ENCODE results near the gene KLF17. TPM values are rescaled to one million over a fixed set of nuclear protein-coding genes. Genes with fewer than 3 reads are reported as not detected.

The KLF17 gene
- total and polyA plus RNA-seq, 2 of the 8 experiments (the other 6 are each of a cell fraction or from before 2014, with no cell fraction given): not detected

DNA sequence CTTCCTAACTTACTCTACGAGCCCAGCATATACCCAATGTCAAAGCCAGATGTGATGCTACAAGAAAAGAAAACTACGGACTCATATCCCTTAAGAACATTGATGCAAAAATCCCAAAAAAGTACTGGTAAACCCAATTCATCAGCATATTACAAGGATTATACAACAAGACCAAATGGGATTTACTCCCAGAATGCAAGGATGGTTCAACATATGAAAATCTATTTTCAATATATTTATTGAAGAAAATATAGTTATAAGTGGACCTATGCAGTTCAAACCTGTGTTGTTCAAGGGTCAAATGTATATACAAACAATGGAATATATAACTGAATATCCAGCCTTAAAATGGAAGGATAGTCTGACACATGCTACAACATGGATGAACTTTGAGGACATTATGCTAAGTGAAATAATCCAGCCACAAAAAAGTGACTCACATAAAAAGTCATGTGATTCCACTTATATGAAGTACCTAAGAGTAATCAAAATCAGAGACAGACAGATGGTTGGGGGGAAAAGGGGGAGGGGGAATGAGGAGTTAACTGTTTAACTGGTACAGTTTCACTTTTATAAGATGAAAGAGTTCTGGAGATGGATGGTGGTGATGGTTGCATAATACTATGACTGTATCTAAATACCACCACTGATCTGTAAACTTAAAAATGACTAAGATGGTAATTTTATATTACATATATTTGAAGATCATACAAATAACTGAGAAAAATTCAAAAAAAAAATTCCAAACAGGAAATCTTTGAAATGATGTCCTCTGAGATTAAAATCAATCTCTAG lies 26.5 kb downstream of the KLF17 start:
- Histone ChIP-seq H3K4ac (replicated peaks; ENCODE audit: insufficient read length, low read depth, low read length) (no peak overlapping the region), H4K5ac (ENCODE audit: insufficient read length, low read depth, low read length) (no peak overlapping the region), H2AFZ (ENCODE audit: low read length) (no peak overlapping the region), H2BK120ac (replicated peaks; ENCODE audit: low read depth, low read length) (no peak overlapping the region), H3K27ac (ENCODE audit: low read depth, low read length) (no peak overlapping the region), H2BK12ac (ENCODE audit: low read depth, low read length) (no peak overlapping the region), H3K23ac (ENCODE audit: insufficient read length) (no peak overlapping the region), H3K27me3 (replicated peaks in 1 of 4; ENCODE audit: control insufficient read depth in 3 of 4, extremely low read depth in 1 of 4, insufficient read depth in 3 of 4, low read length in 3 of 4) (no peaks in the 10 kb centered on the region), H2BK5ac (ENCODE audit: low read depth, low read length) (no peak overlapping the region), H2BK15ac (ENCODE audit: low read length) (no peak overlapping the region), H3K14ac (ENCODE audit: insufficient read length) (no peak overlapping the region), H2BK20ac (ENCODE audit: low read length) (no peak overlapping the region), H3K4me3 (ENCODE audit: extremely low read depth in 1 of 4, insufficient read depth in 2 of 4, low read depth in 3 of 4, low read length in 4 of 4) (no peak overlapping the region), H4K91ac (replicated peaks; ENCODE audit: insufficient read length, low read length) (no peak overlapping the region), H3K9me3 (ENCODE audit: insufficient read depth in 2 of 2, low read depth in 1 of 2, low read length in 1 of 2) (0 out of 4 replicates have a peak, but pooled peaks cover 0 to 6% of the 10 kb centered on the region in 2 experiments), H3K79me1 (ENCODE audit: low read depth, low read length) (no peaks in the 10 kb centered on the region), H4K20me1 (replicated peaks in 1 of 2; ENCODE audit: control insufficient read depth in 1 of 2, insufficient read depth in 2 of 2, low read length in 2 of 2) (no peaks in the 10 kb centered on the region), H2AK5ac (ENCODE audit: low read depth, low read length) (no peak overlapping the region), H3K79me2 (ENCODE audit: control insufficient read depth in 1 of 2, insufficient read depth in 2 of 2, low read length in 2 of 2) (no peaks in the 10 kb centered on the region), H3K56ac (replicated peaks; ENCODE audit: insufficient read length, low read depth, low read length) (no peak overlapping the region), H3K36me3 (ENCODE audit: control insufficient read depth in 2 of 4, insufficient read depth in 4 of 4, low read length in 3 of 4) (no peaks in the 10 kb centered on the region), H3K4me1 (replicated peaks in 1 of 4; ENCODE audit: control insufficient read depth in 3 of 4, insufficient read depth in 4 of 4, low read length in 3 of 4) (no peaks in the 10 kb centered on the region; a peak in 1 of 7 replicates), H4K8ac (ENCODE audit: extremely low read depth, insufficient read depth, low read length) (no peak overlapping the region), H3K9ac (replicated peaks in 1 of 4; ENCODE audit: extremely low read depth in 1 of 4, low read depth in 3 of 4, low read length in 3 of 4) (no peak overlapping the region), H3K18ac (ENCODE audit: extremely low read depth, low read length) (no peak overlapping the region), H3K4me2 (ENCODE audit: insufficient read depth in 1 of 2, low read depth in 2 of 2, low read length in 2 of 2) (no peak overlapping the region), H3K23me2 (ENCODE audit: low read depth, low read length) (no peaks in the 10 kb centered on the region)
- WGBS, 2 experiments (ENCODE audit: extremely low coverage in 1 of 2, insufficient coverage in 1 of 2, insufficient read length in 1 of 2, insufficient replicate concordance in 2 of 2, low coverage in 1 of 2, low lambda C conversion rate in 2 of 2, missing lambda C conversion rate in 1 of 2): 86% methylated on average over 2 of the region's 2 CpGs; no CpG with 5 or more reads in 1 of the 2 experiments
- ChIA-PET POLR2A (ENCODE audit: partially characterized antibody) (interaction anchor here (0.6 kb wide), 2 partner anchors 26 to 135 kb away, joined by 3 read pairs; no protein-coding TSS in a partner anchor), CTCF (ENCODE audit: partially characterized antibody) (interaction anchor here (0.9 to 1.0 kb wide), 2 partner anchors 34 to 72 kb away, joined by 4 to 5 read pairs; no protein-coding TSS in a partner anchor)
- no peak for FAIRE-seq
- DNase-seq (ENCODE audit: low read depth in 1 of 2, low spot score in 2 of 2): no peak
- TF ChIP-seq ATF2 (IDR thresholded peaks at IDR 0.05; ENCODE audit: low read length): no peak
- TF ChIP-seq GABPA (IDR thresholded peaks at IDR 0.05; ENCODE audit: borderline replicate concordance, insufficient read depth, low read length): no peak
- TF ChIP-seq NRF1 (IDR thresholded peaks at IDR 0.05; ENCODE audit: low read depth, low read length): no peak
- no peak for TF ChIP-seq RNF2 (IDR thresholded peaks at IDR 0.05; ENCODE audit: borderline replicate concordance, low read depth, low read length, missing control alignments, poor library complexity, severe bottlenecking)
- no peak for TF ChIP-seq POU5F1 (IDR thresholded peaks at IDR 0.05; ENCODE audit: low read depth, low read length)
- no peak for TF ChIP-seq TEAD4 (IDR thresholded peaks at IDR 0.05; ENCODE audit: low read depth, low read length)
- TF ChIP-seq HDAC2 (IDR thresholded peaks at IDR 0.05; ENCODE audit: borderline replicate concordance in 1 of 2, low read depth in 2 of 2, low read length in 2 of 2): no peak
- TF ChIP-seq CBX5 (IDR thresholded peaks at IDR 0.05; ENCODE audit: low read depth, low read length): no peak
- TF ChIP-seq CBX8 (IDR thresholded peaks at IDR 0.05; ENCODE audit: borderline replicate concordance, low read depth, low read length): no peak
- no peak for TF ChIP-seq BCL11A (IDR thresholded peaks at IDR 0.05; ENCODE audit: low read depth in 2 of 2, low read length in 2 of 2)

All from H1 (cell line).